22Rv1 (cell line): Measurements from ENCODE around the gene RPS19.

ENCODE experiments used
- H3K27ac ChIP-seq: fragments of 450-650 bp; 2 replicates; pipeline ENCODE4 v1.5.1; 2017
- ZFX ChIP-seq: fragments of 450-650 bp; IDR thresholded peaks from 2 replicates; pipeline ENCODE4 v1.6.1; 2017; ENCODE audit warnings: antibody characterized with exemption, borderline replicate concordance
- TF ChIP-seq, protein P1 (sequence below): fragments of 450-650 bp; IDR thresholded peaks from 2 replicates; pipeline ENCODE4 v1.5.1; 2017; ENCODE audit warnings: mild to moderate bottlenecking

RPS19 gene

DNA sequence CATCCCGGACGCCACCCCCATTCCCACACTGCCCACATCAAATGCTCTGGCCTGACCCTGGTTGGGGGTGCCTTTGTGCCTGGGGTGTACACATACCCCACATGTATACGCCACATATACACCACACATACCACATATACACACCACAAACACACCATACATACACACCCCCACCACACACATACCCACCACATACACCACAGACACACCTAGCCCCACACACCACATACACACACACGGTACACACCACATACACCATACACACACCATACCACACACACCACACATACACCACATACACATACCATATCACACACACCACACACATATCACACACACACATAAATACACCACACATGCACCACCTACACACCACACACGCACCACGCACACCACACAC lies 58.0 kb downstream of the RPS19 start:
- TF ChIP-seq ZFX = no peak
- TF ChIP-seq, protein P1, sequence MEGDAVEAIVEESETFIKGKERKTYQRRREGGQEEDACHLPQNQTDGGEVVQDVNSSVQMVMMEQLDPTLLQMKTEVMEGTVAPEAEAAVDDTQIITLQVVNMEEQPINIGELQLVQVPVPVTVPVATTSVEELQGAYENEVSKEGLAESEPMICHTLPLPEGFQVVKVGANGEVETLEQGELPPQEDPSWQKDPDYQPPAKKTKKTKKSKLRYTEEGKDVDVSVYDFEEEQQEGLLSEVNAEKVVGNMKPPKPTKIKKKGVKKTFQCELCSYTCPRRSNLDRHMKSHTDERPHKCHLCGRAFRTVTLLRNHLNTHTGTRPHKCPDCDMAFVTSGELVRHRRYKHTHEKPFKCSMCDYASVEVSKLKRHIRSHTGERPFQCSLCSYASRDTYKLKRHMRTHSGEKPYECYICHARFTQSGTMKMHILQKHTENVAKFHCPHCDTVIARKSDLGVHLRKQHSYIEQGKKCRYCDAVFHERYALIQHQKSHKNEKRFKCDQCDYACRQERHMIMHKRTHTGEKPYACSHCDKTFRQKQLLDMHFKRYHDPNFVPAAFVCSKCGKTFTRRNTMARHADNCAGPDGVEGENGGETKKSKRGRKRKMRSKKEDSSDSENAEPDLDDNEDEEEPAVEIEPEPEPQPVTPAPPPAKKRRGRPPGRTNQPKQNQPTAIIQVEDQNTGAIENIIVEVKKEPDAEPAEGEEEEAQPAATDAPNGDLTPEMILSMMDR = no peak
- no peak overlapping the region for H3K27ac ChIP-seq

DNA sequence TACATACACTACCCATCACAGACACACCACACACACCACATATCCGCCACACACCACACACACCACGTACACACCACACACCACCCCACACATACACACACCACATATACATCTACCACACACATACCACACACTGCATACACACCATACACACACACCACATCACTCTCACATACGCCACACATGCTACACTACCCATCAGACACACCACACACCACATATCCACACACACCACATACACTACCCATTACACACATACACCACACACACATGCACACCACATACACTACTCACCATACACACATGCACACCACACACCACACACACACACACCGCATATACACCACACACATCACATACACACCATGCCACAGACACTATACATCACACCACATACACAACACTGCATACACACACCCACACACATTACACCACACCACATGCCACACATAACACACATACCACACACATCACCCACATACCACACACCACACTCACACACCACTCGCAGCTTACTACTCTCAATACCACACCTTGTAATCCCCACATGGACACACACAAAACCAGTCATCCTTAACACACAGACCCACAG lies 58.7 kb downstream of the RPS19 start:
- TF ChIP-seq, protein P1 = no peak
- TF ChIP-seq ZFX = no peak

DNA sequence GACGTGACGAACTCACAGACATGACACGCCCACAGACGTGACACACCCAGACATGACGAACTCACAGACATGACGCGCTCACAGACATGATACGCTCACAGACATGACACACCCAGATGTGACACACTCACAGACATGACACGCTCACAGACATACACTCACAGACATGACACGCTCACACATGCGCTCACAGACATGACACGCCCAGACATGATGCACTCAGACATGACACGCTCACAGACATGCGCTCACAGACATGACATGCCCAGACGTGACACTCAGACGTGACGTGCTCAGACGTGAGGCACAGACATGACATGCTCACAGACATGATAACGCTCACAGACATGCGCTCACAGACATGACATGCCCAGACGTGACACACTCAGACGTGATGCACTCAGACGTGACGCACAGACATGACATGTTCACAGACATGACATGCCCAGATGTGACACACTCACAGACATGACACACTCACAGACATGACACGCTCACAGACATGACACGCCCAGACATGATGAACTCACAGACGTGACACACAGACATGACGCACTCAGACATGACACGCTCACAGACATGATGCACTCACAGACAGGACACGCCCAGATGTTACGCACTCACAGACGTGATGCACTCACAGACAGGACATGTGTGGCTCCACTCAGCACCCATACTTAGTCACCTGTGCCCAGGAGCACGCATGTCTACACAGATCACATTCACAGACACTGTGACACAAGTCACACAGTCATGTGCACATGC lies 60.1 kb downstream of the RPS19 start:
- TF ChIP-seq, protein P1 = no peak
- TF ChIP-seq ZFX = no peak
- no peak overlapping the region for H3K27ac ChIP-seq

More for the DNA sequence above, 58.7 kb downstream of the RPS19 start:
- no peak overlapping the region for H3K27ac ChIP-seq

DNA sequence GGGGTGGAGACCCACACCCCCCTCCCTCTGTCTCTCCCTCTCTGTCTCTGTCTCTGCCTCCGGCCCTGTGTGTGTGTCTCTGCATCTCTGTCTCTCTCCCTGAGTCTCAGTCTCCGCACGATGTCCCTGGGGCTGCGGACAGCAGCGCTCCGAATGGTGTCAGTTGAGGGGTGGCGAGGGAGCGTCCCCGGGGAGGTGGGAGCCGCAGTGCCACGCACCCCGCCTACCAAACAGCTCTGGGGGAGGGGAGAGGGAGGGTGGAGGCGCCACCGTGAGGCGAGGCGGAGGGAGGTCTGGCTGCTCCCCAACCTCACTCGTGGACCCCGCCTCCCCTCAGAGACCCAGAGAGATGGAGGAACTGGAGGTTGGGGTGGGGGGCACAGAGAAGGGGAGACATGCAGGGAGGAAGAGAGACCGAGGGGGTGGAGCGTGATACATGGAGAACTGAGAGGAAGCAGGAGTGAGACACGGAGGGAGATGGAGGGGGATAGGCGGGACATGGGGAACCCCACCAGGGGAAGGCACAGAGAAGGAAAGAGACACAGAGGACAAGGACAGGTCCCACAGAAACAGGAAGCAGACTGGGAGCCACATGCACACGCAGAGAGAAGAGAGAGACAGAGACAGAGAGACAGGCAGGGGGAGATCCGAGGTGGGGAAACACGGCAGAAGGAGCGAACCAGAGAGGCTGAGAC lies 61.0 kb downstream of the RPS19 start:
- no peak for TF ChIP-seq ZFX
- TF ChIP-seq, protein P1 = no peak
- no peak overlapping the region for H3K27ac ChIP-seq

DNA sequence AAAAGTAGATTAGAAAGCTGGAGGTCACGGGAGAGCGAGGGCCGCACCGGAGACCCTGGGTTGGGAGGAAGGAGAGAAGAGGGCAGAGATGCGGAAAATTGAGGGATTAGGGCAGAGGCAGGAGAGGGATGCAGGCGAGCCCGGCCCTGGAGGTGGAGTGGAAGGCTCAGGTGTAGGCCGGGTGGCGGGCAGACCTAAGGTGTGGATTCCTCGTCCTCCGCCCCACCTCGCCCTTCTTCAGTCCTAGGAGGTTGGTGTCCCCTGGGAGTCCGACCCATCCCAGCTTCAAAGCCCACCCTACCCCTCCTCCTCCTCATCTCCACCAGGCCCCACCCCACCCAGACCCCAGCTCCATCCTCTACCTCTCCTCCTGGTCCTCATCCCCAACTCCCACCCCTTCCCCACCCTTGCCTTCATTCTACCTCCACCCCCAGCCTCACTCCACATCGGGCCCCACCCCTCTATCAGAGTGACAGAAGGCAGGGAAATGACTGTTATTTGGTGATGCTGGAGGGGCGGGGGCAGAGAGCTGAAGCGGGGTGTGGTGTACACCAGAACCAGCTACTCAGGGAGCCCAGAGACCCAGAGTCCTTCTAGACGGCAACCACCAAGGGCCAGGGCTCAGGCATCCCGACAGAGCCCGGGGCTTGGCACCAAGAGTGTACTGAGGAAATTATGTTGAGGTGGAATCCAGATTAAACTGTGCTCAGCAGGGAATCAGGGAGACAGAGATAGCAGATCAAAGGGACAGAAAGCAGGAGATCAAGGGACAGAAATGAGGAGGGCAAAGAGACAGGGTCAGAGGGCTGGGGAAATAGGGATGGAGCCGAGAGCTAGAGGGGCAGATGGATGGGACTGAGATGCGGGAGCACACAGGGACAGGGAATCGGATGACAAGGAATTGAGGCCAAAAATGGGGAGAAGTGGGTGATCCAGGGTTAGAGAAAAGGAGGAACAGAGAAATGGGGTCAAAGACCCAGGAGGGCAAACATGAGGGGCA lies 61.8 kb downstream of the RPS19 start:
- no peak for TF ChIP-seq ZFX
- TF ChIP-seq, protein P1 = no peak
- H3K27ac ChIP-seq = no peak overlapping the region
